ENCODE results near the gene SORCS2.

The SORCS2 gene

GRCh38 chr4:7571701-7572100 lies 379.4 kb downstream of the SORCS2 start:
- Histone ChIP-seq H3K4me2 (ENCODE audit: insufficient read depth, low read length) (no peak overlapping the region), H3K27me3 (ENCODE audit: insufficient read depth, low read length, poor library complexity) (no peaks in the 10 kb centered on the region), H3K9me3 (ENCODE audit: insufficient read depth, low read length, severe bottlenecking) (no peaks in the 10 kb centered on the region), H4K20me1 (ENCODE audit: insufficient read depth, low read length) (no peaks in the 10 kb centered on the region), H2AFZ (ENCODE audit: low read depth, low read length) (no peak overlapping the region), H3K79me2 (ENCODE audit: insufficient read depth, low read length) (no peaks in the 10 kb centered on the region), H3K4me3 (ENCODE audit: low read depth in 1 of 2, low read length in 2 of 2) (no peak overlapping the region), H3K36me3 (ENCODE audit: insufficient read depth, low read length) (no peaks in the 10 kb centered on the region), H3K9ac (ENCODE audit: low read depth, low read length) (no peak overlapping the region), H3K27ac (ENCODE audit: low read length) (no peak overlapping the region), H3K4me1 (ENCODE audit: insufficient read depth, low read length) (no peaks in the 10 kb centered on the region)
- no peak for ATAC-seq (ENCODE audit: insufficient read depth, low read depth)
- DNase-seq = no peak
- TF ChIP-seq EZH2 (IDR thresholded peaks at IDR 0.05; ENCODE audit: borderline replicate concordance, low read depth, low read length, severe bottlenecking) (no peak), CTCF (IDR thresholded peaks at IDR 0.05; ENCODE audit: borderline replicate concordance, extremely low read depth, low read length, poor library complexity, severe bottlenecking) (no peak)

- no peak for TF ChIP-seq EZH2 (IDR thresholded peaks at IDR 0.05; ENCODE audit: borderline replicate concordance, low read depth, low read length, severe bottlenecking)
- TF ChIP-seq CTCF (IDR thresholded peaks at IDR 0.05; ENCODE audit: borderline replicate concordance, extremely low read depth, low read length, poor library complexity, severe bottlenecking) = no peak
Measured at GRCh38 chr4:7572894-7573293, 380.6 kb downstream of the SORCS2 start.

GRCh38 chr4:7573576-7574091 lies 381.3 kb downstream of the SORCS2 start:
- no peaks in the 10 kb centered on the region for H3K36me3 ChIP-seq (ENCODE audit: insufficient read depth, low read length)
- H2AFZ ChIP-seq (ENCODE audit: low read depth, low read length) = no peak overlapping the region
- H3K9ac ChIP-seq (ENCODE audit: low read depth, low read length) = no peak overlapping the region
- DNase-seq (no peak), ATAC-seq (ENCODE audit: insufficient read depth, low read depth) (no peak)
- no peaks in the 10 kb centered on the region for H3K9me3 ChIP-seq (ENCODE audit: insufficient read depth, low read length, severe bottlenecking)
- no peaks in the 10 kb centered on the region for H3K4me1 ChIP-seq (ENCODE audit: insufficient read depth, low read length)
- no peaks in the 10 kb centered on the region for H3K79me2 ChIP-seq (ENCODE audit: insufficient read depth, low read length)
- no peak overlapping the region for H3K27ac ChIP-seq (ENCODE audit: low read length)
- no peaks in the 10 kb centered on the region for H4K20me1 ChIP-seq (ENCODE audit: insufficient read depth, low read length)
- H3K4me3 ChIP-seq (ENCODE audit: low read depth in 1 of 2, low read length in 2 of 2) = no peak overlapping the region
- no peak for TF ChIP-seq CTCF (IDR thresholded peaks at IDR 0.05; ENCODE audit: borderline replicate concordance, extremely low read depth, low read length, poor library complexity, severe bottlenecking)
- TF ChIP-seq EZH2 (IDR thresholded peaks at IDR 0.05; ENCODE audit: borderline replicate concordance, low read depth, low read length, severe bottlenecking) = no peak
- no peaks in the 10 kb centered on the region for H3K27me3 ChIP-seq (ENCODE audit: insufficient read depth, low read length, poor library complexity)
- no peak overlapping the region for H3K4me2 ChIP-seq (ENCODE audit: insufficient read depth, low read length)

More at GRCh38 chr4:7572894-7573293, 380.6 kb downstream of the SORCS2 start:
- H3K27me3 ChIP-seq (ENCODE audit: insufficient read depth, low read length, poor library complexity) = no peaks in the 10 kb centered on the region
- H3K4me1 ChIP-seq (ENCODE audit: insufficient read depth, low read length) = no peaks in the 10 kb centered on the region
- no peak overlapping the region for H2AFZ ChIP-seq (ENCODE audit: low read depth, low read length)
- H3K4me3 ChIP-seq (ENCODE audit: low read depth in 1 of 2, low read length in 2 of 2) = no peak overlapping the region
- no peak for DNase-seq
- H3K9me3 ChIP-seq (ENCODE audit: insufficient read depth, low read length, severe bottlenecking) = no peaks in the 10 kb centered on the region
- no peaks in the 10 kb centered on the region for H3K36me3 ChIP-seq (ENCODE audit: insufficient read depth, low read length)
- no peak overlapping the region for H3K4me2 ChIP-seq (ENCODE audit: insufficient read depth, low read length)
- no peak overlapping the region for H3K9ac ChIP-seq (ENCODE audit: low read depth, low read length)
- no peak overlapping the region for H3K27ac ChIP-seq (ENCODE audit: low read length)
- H4K20me1 ChIP-seq (ENCODE audit: insufficient read depth, low read length) = no peaks in the 10 kb centered on the region
- no peak for ATAC-seq (ENCODE audit: insufficient read depth, low read depth)
- no peaks in the 10 kb centered on the region for H3K79me2 ChIP-seq (ENCODE audit: insufficient read depth, low read length)
